GM12875 (cell line): ENCODE data around the gene ATP6V1G2.

Experiments used
- H3K4me3 ChIP-seq: one replicate; pipeline ENCODE4 v1.5.1; 2011; ENCODE audit warnings: low read depth, low read length, control low read depth
- TF ChIP-seq, protein P1 (sequence below): IDR thresholded peaks from 2 replicates; pipeline ENCODE4 v1.5.1; 2011; ENCODE audit warnings: low read depth, mild to moderate bottlenecking, control low read depth, inconsistent platforms, low read length, moderate library complexity, borderline replicate concordance; ENCODE audit not compliant: insufficient read depth

ATP6V1G2 gene

DNA sequence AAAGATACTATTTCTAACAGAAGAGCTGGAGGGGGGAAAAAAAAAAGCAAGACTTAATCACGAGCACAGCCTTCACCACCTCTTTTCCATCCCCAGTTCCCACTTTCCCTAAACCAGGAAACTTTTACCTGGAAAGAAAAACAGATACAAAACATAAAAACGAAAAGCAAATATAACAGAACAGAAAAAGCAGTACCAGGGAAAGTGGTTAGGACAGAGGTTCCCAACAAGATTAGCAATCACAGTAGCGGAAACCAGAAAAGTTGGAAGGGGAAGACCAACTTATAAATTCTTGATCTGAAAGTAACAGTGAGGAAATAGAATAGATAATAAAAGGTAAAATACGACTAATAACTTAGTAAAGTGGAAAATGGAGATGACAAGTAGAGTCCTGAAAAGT, 5.8 kb downstream of the ATP6V1G2 start:
- TF ChIP-seq, protein P1, sequence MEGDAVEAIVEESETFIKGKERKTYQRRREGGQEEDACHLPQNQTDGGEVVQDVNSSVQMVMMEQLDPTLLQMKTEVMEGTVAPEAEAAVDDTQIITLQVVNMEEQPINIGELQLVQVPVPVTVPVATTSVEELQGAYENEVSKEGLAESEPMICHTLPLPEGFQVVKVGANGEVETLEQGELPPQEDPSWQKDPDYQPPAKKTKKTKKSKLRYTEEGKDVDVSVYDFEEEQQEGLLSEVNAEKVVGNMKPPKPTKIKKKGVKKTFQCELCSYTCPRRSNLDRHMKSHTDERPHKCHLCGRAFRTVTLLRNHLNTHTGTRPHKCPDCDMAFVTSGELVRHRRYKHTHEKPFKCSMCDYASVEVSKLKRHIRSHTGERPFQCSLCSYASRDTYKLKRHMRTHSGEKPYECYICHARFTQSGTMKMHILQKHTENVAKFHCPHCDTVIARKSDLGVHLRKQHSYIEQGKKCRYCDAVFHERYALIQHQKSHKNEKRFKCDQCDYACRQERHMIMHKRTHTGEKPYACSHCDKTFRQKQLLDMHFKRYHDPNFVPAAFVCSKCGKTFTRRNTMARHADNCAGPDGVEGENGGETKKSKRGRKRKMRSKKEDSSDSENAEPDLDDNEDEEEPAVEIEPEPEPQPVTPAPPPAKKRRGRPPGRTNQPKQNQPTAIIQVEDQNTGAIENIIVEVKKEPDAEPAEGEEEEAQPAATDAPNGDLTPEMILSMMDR, result no peak
- peak overlapping the region; percentile 67 for H3K4me3 ChIP-seq

DNA sequence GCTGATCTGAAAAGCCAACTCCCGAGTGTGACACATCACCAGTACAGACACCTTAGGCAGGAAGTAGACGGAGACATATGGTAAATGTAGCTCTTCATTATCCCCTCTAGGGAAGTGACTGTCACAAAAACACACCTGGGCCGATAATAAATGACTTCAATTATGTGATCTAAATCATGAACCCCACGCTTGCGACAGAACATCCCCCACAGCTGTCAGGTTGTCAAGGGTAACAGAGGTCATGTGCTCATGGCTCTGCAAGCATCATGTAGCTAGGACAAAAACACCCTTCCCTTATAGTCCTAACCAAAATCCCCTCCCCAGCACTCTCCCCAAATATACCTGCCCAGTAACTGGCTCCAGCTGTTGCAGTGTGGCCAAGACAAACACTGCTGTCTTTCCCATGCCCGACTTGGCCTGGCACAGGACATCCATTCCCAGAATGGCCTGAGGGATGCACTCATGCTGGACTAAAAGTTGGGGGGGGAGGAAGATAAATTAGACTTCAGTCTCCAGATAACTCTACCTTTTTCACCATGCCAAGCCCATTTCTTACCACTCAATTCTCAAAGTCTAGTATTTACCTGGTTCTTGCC, 7.5 kb downstream of the ATP6V1G2 start:
- TF ChIP-seq, protein P1, result no peak
- no peak overlapping the region for H3K4me3 ChIP-seq

DNA sequence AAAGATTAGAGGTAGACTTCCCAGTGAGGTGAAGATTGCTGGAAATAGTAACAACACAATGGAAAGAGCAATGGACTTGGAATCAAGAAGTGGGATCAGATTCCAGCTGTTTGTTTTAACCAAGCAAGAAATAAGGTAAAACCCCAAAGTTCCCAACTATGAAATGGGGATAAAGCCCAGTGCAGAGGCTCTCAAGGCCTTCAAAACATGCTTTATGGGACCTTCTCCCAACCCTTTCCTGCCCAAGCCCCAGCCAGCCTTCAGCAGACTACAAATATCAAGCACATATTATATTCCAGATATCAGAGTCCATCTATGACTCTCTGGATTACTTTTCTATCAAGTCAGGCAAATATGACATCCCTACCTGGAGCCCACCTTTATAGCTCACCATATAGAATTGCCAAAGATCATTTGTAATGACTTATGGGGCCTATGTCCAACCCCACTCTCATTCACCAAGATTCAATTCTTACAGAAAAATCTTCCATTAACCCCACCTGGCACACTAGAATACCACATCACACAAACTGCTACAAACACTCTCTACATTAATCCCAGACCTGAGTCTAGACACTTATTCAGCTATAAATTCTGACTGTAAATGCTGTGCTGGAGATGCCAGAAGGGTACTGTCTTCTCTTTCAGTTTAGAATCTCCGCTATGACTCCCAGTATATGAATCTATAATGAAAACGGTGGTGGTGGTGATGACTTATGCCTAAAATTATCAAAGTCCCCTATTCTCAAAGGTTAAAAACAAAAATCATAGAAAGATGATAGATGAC, 10.7 kb downstream of the ATP6V1G2 start:
- no peak overlapping the region for H3K4me3 ChIP-seq
- TF ChIP-seq, protein P1, result no peak

DNA sequence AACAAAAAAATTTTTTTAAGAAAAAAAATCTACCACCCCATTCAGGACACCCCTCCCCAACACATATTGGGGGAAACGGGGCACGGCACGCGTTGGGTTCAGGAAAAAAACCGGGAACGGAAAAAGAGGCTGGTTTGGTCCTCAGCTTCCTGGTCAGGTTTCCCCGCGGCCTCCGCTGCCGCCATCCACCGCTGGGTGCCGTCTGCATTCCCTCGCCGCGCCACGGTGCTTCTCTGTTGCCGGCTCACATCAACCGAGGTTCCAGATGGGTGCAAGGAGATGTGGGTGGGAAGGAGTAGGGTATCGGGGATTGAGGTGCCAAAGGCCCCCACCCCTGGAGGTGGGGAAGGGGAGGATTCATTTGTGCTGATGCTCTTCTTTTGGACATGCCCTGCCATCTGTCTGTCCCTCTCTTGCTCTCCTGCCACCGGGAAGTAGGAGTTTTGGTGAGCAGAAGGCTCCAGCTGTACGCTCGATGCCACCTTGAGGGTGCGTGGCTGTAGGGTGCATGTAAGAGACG, 11.8 kb downstream of the ATP6V1G2 start:
- TF ChIP-seq, protein P1, result no peak
- H3K4me3 ChIP-seq, result no peak overlapping the region

DNA sequence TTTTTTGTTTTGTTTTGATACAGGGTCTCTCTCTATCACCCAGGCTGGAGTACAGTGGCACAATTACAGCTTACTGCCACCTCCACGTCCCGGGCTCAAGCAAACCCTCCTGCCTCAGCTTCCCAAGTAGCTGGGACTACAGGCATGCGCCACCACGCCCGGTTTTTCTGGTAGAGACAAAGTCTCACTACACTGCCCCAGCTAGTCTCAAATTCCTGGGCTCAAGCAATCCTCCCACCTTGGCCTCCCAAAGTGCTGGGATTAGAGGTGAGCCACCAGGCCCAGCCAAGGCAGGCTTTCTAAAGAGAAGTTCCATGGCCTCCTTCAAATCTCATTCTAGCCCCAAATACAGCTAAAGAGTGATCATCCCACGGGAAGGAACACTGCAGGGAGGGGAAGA, 12.4 kb downstream of the ATP6V1G2 start:
- TF ChIP-seq, protein P1, result no peak
- no peak overlapping the region for H3K4me3 ChIP-seq

DNA sequence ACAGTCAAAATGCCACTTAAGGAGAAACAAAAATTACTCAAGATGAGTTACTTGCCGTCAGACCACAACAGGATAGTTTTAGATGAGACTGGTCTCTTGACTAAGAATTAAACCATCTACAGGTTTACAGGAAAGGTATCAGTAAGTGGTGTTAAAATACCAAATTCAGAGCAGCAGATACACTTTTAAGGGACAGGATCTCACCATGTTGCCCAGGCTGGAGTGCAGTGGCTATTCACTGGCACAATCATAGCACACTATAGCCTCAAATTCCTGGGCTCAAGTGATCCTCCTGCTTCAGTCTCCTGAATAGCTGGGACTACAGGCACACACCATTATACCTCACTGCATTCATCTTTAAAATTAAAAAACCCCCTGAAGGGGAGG, 13.0 kb downstream of the ATP6V1G2 start:
- TF ChIP-seq, protein P1, result no peak
- no peak overlapping the region for H3K4me3 ChIP-seq
